Dorsolateral prefrontal cortex (tissue), 118 donors: ENCODE measurements around the gene NEU2. TPM values are rescaled to one million over a fixed set of nuclear protein-coding genes. Genes with fewer than 3 reads are reported as not detected.

Source experiments
- total RNA-seq, 120 experiments: library from RNA; stranded (reverse); gene quantifications; one replicate each; pipeline versions ENCODE4 v1.2.3 to v1.2.4, GENCODE V29; 2022

The NEU2 gene
- total RNA-seq, 120 experiments from 2014 or later: not detected

Other genes with a start within 250 kb of the NEU2 start
- gene SNORC, start 162.4 kb upstream of the NEU2 start, total RNA-seq: 10 to 100 TPM in 119 of 120 experiments, 1 to 10 TPM in 1; 9.4 to 82.0 (median 34.1) TPM
- 100 to 1,000 TPM in 119 of 120 experiments, 10 to 100 TPM in 1; 68.9 to 303 (median 203) TPM for gene NGEF, start 19.4 kb upstream of the NEU2 start, total RNA-seq
- gene INPP5D, start 27.7 kb downstream of the NEU2 start, total RNA-seq: 10 to 100 TPM in 117 of 120 experiments, 1 to 10 TPM in 3; 5.0 to 38.5 (median 18.8) TPM
- 10 to 100 TPM; 32.3 to 74.5 (median 53.4) TPM for gene ATG16L1, start 219.0 kb downstream of the NEU2 start, total RNA-seq